MM.1S (cell line): ENCODE data around the gene HMX1.

Experiments used
- EZH2 ChIP-seq: fragments of 300-600 bp; sonication (generic); optimal IDR thresholded peaks from 2 replicates; pipeline ENCODE3; 2017; ENCODE audit warnings: low read depth, mild to moderate bottlenecking, antibody characterized with exemption, low read length, mixed read lengths
- TF ChIP-seq, protein P1 (sequence below): fragments of 300-600 bp; sonication (generic); IDR thresholded peaks from 2 replicates; pipeline ENCODE4 v1.5.1; 2016; ENCODE audit warnings: antibody characterized with exemption, low read length, mixed read lengths

DNA sequence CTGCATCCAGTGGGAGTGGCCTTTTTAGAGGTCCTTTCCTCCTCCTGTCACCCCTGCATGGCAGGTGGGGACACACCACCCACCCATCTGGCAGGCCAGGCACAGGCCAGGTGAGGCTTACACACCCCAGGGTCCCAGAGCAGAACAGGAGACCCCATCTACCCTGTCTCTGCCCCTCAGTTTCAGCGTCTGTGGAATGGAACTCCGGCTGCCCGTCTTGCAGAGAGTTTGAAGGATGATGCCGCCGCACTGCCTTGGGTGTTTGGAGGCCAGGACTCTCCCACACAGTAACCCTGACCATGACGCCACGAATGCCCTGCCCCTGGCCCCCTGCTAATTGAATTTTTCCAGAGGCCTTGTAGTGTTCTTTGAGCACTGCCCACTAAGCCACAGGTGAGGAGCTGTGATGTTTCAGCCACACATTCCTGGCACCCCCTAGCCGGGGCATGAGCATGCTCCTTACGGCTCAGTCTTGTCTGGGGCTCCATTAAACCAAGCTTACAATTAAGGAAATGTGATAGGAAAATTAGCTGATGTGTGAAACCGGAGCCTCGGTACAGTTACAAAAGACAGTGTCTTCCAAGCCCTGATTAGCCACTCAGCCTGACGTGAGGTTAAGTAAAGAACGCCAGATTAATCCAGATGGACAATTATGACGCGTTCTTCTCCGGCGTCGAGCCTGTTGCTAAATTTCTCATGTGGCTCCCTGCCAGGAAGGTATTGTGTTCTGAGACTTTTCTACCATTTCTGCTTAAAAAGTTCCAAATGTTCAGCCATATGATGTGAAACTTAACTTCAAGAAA is 39.3 kb downstream of the HMX1 start:
- TF ChIP-seq, protein P1, sequence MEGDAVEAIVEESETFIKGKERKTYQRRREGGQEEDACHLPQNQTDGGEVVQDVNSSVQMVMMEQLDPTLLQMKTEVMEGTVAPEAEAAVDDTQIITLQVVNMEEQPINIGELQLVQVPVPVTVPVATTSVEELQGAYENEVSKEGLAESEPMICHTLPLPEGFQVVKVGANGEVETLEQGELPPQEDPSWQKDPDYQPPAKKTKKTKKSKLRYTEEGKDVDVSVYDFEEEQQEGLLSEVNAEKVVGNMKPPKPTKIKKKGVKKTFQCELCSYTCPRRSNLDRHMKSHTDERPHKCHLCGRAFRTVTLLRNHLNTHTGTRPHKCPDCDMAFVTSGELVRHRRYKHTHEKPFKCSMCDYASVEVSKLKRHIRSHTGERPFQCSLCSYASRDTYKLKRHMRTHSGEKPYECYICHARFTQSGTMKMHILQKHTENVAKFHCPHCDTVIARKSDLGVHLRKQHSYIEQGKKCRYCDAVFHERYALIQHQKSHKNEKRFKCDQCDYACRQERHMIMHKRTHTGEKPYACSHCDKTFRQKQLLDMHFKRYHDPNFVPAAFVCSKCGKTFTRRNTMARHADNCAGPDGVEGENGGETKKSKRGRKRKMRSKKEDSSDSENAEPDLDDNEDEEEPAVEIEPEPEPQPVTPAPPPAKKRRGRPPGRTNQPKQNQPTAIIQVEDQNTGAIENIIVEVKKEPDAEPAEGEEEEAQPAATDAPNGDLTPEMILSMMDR = no peak
- TF ChIP-seq EZH2 = no peak
